Measurements from ENCODE around the gene SNAI1. TPM values are rescaled to one million over a fixed set of nuclear protein-coding genes. Genes with fewer than 3 reads are reported as not detected.
A peak's percentile ranks its signal among the peaks of the same experiment; 100 is the strongest.

The SNAI1 gene
- total RNA-seq, 3 donors from 2014 or later, result 0.78 to 4.5 (median 0.96) TPM

DNA sequence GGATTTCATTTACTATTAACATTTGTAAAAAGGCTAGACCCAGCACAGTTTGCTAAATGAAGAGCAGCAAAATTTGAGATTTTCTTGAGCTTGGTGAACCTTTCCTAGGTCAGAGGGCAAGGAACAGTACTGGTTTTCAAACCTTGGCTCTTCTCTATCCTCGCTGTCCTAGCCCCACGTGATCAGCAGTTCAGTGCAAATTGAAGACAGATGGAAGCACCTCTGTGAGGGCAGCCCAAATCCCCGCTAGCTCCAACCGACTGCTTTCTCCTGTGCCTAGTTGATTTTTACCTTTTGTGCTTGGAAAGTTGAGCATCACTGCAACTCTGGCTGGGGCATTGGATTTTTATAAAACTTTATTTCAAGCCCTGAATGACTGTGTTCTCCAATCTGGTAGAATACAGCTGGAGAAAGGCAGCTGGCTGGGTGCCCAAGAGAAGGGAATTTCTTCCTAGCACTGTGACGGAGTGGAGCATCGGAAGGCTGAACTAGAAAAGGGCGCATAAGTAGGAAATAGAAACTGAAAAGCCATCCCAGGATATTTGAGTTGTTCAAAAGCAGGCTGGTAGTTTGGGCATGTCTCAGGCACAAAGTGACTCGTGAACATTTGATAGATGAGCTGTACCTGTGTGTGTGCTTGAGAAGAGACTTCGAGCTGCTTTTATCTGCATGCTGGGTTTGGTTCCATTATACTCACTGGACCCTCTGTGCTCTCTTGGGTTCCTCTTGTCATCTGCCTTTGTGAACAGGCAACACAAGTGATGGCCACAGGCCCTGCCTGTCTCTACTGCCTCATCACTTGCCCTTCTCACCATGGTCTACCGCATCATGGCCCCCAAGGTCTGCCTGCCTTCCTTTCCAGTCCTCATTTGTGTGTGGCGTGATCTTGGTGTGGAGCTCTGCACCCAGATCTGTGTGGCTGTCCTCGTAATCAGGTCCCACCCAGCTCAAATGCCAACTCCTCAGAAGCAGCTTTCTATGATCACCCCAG, 44.3 kb upstream of the SNAI1 start:
- ATAC-seq (no peak), DNase-seq (peak in 2 of 3 donors; percentile 46 to 62)
- H3K4me3 ChIP-seq, result no peak overlapping the region
- no peaks in the 10 kb centered on the region for H3K36me3 ChIP-seq (ENCODE audit: low read depth)
- H3K9me3 ChIP-seq, result no peaks in the 10 kb centered on the region
- intact Hi-C loops (cut with DNase I, micrococcal nuclease), result no loop called here
- peaks cover 29% of the 10 kb centered on the region for H3K4me1 ChIP-seq (ENCODE audit: low read depth)
- TF ChIP-seq, protein P1, sequence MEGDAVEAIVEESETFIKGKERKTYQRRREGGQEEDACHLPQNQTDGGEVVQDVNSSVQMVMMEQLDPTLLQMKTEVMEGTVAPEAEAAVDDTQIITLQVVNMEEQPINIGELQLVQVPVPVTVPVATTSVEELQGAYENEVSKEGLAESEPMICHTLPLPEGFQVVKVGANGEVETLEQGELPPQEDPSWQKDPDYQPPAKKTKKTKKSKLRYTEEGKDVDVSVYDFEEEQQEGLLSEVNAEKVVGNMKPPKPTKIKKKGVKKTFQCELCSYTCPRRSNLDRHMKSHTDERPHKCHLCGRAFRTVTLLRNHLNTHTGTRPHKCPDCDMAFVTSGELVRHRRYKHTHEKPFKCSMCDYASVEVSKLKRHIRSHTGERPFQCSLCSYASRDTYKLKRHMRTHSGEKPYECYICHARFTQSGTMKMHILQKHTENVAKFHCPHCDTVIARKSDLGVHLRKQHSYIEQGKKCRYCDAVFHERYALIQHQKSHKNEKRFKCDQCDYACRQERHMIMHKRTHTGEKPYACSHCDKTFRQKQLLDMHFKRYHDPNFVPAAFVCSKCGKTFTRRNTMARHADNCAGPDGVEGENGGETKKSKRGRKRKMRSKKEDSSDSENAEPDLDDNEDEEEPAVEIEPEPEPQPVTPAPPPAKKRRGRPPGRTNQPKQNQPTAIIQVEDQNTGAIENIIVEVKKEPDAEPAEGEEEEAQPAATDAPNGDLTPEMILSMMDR (IDR thresholded peaks at IDR 0.05), result no peak

DNA sequence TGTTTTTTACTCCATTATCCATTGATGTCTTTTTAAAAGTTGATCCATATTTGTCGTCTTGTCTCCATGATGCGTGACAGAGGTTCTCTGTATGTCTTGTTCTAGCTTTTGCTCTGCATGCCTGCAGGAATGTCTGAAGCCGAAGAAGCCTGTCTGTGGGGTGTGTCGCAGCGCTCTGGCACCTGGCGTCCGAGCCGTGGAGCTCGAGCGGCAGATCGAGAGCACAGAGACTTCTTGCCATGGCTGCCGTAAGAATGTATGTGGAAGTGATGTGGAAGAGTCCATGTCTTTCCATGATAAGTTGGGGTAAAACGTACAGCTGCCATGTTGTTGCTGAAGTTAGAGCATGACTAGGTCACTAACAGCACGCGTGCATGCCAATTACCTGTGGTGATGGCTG, 41.3 kb upstream of the SNAI1 start:
- Histone ChIP-seq H3K4me3 (no peak overlapping the region), H3K4me1 (ENCODE audit: low read depth) (peaks cover 27% of the 10 kb centered on the region), H3K36me3 (ENCODE audit: low read depth) (no peaks in the 10 kb centered on the region), H3K9me3 (no peaks in the 10 kb centered on the region)
- no peak for DNase-seq
- TF ChIP-seq, protein P1 (IDR thresholded peaks at IDR 0.05), result no peak
- no peak for ATAC-seq
- intact Hi-C loops (cut with DNase I, micrococcal nuclease), result no loop called here

DNA sequence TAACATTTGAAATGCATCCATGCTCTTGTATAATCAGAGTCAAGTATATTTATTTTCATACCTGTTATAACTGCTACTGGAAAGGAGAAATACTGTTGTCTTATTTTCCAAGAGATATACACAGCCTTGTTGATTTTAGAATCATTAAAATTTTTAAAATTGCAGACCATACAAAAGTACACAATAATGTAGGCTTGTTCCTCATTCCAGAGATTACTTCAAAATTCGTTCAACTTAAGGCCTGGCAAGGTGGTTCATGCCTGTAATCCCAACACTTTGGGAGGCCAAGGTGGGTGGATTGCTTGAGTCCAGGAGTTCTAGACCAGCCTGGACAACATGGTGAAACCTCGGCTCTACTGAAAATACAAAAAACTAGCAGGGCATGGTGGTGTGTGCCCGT, 40.5 kb upstream of the SNAI1 start:
- TF ChIP-seq, protein P1 (IDR thresholded peaks at IDR 0.05), result no peak

DNA sequence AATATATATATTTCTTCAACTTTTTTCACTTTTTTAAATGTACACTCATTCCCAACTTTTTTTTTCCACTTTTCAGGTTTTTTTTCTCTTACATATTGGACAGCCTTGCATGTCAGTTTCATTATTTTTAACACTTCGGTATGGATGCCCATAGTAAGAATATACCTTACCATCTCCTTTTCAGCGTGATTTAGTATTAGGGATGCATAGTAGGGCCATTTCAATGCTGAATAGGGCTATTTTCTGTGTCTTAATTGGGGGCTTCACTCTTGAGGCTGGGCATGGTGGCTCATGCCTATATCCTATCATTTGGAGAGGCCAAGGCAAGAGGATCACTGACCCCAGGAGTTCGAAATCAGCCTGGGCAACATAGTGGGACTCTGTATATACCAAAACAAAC, 39.8 kb upstream of the SNAI1 start:
- Histone ChIP-seq H3K36me3 (ENCODE audit: low read depth) (no peaks in the 10 kb centered on the region), H3K9me3 (no peaks in the 10 kb centered on the region), H3K4me3 (no peak overlapping the region), H3K4me1 (ENCODE audit: low read depth) (peaks cover 19% of the 10 kb centered on the region)
- no peak for DNase-seq
- TF ChIP-seq, protein P1 (IDR thresholded peaks at IDR 0.05), result no peak
- no peak for ATAC-seq
- intact Hi-C loops (cut with DNase I, micrococcal nuclease), result no loop called here

More for the DNA sequence above, 40.5 kb upstream of the SNAI1 start:
- Histone ChIP-seq H3K9me3 (no peaks in the 10 kb centered on the region), H3K36me3 (ENCODE audit: low read depth) (no peaks in the 10 kb centered on the region), H3K4me1 (ENCODE audit: low read depth) (peaks cover 26% of the 10 kb centered on the region), H3K4me3 (no peak overlapping the region)
- no peak for ATAC-seq
- DNase-seq, result no peak
- intact Hi-C loops (cut with DNase I, micrococcal nuclease), result no loop called here

DNA sequence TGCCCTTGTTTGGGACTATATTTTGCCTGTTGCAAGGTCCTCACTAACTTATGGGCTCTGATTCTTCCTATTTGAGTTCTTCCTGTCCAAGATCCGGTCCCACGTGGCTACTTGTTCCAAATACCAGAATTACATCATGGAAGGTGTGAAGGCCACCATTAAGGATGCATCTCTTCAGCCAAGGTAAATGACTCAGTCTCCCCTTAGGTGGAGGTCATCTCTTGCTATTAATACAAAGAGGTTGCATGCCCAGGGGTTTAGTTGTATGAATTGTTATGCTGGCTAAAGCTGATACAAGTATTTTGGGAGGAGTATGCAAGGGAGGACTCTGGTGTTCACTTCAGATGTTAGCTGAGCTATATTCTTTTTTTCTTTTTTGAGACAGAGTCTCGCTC, 37.5 kb upstream of the SNAI1 start:
- intact Hi-C loops (cut with DNase I, micrococcal nuclease), result no loop called here
- Histone ChIP-seq H3K9me3 (no peaks in the 10 kb centered on the region), H3K4me3 (no peak overlapping the region), H3K36me3 (ENCODE audit: low read depth) (peaks cover 9% of the 10 kb centered on the region), H3K4me1 (ENCODE audit: low read depth) (peaks cover 6% of the 10 kb centered on the region)
- no peak for ATAC-seq
- TF ChIP-seq, protein P1 (IDR thresholded peaks at IDR 0.05), result no peak
- no peak for DNase-seq
